DMS 273 (cell line): ENCODE results near the gene ALDH1A2.

ENCODE experiments used
- DNase-seq: peaks from one replicate; lab custom pipeline; 2025; ENCODE audit not compliant: unreplicated experiment; lab: John Stamatoyannopoulos, UW

Gene ALDH1A2

DNA sequence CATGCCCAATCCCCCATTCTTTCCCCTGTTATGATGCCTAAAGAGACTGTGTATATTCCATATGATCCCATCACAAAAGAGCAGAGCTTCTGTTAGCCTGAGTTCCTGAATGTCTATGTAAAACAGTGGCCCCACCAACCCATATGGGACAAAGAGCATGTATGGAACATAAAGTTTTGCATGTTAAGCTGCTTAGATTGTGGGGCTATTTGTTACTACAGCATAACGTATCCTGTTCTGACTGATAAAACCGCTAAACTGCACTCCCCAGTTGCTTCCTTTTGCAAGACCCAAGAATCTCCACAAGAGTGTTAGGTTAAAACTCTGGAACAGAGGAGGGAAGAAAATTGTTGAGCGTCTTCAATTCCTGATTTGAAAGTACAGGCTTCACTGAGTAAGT lies 154.8 kb downstream of the ALDH1A2 start:
- DNase-seq, result no peak

- DNase-seq, result no peak
These were observed 156.1 kb downstream of the ALDH1A2 start for GRCh38 chr15:57909388-57909787.

DNA sequence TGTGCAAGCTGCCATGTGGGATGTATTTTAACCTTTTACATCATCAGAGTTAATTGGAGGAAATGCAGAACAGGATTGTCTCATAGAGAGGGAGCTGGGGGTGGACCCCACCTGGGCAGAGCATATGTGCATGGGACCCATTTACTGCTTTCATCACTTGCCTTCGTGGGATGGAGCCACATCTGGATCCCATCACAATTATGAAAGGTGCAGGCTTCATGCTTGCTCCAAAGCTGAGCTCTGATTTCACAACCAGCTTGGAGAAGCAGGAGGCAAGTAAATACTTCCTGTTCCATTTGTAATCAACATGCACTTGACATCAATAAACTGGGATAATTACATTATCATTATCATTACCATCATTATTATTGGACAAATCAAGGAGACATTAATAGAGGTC lies 161.9 kb downstream of the ALDH1A2 start:
- DNase-seq, result no peak
